GM12864 (cell line): ENCODE data around the gene C3orf20.
"Not testable (repeated sequence)": the region's sequence is repeated elsewhere in the genome, so short reads cannot be mapped to it uniquely, and the experiment has no call there.

Source experiments
- DNase-seq: peaks from one replicate; pipeline ENCODE4 v3.0.0-alpha.2; 2011; ENCODE audit warnings: low read depth
- H3K4me3 ChIP-seq: 2 replicates; pipeline ENCODE4 v1.5.1; 2011; ENCODE audit warnings: mild to moderate bottlenecking, low read depth, low read length, control low read depth
- TF ChIP-seq, protein P1 (sequence below): IDR thresholded peaks from 2 replicates; pipeline ENCODE4 v1.5.1; 2011; ENCODE audit warnings: low read depth, mild to moderate bottlenecking, moderate library complexity, low read length, control low read depth, inconsistent platforms; ENCODE audit errors: missing control alignments

C3orf20 gene

DNA sequence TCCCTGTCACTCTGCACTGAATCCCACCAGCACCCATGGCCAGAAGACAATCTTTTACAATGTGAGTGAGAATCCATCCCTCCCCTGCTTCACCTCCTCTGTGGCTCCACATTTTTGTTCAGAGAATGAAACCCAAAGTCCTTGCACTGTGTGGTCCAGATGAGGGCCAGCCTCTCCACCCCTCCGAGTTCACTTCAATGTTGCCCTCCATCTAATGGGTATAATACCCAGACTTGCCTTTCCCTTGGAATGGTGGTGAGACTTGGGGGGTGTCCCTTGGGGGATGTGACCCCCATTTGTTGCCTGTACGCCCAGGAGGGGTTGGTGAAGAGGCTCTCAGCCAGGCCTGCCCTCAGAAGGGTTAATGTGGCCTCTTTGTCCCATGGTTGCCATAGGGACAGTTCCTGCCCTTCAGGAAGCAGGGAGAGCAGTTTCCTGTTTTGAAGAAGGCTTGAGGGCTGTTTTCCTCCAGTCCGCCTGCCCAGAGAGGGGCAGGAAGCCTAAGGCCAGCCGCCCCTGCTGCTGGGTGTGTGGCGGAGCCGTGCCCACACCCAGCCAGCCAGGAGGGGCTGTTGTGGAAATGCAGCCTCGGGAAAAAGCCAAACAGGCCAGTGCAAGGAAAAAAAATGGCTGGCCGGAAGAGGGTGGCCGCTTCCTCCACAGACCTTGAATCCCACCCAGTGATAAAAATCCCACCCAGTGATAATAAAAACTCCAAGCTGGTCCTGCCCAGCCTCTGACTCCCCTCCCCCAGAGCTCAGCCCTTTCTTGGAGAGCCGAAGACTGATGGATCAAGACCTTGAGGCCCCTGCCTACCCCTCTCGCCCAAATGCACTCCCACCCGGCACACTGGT is 129.3 kb downstream of the C3orf20 start:
- no peak overlapping the region for H3K4me3 ChIP-seq
- DNase-seq, result no peak
- TF ChIP-seq, protein P1, sequence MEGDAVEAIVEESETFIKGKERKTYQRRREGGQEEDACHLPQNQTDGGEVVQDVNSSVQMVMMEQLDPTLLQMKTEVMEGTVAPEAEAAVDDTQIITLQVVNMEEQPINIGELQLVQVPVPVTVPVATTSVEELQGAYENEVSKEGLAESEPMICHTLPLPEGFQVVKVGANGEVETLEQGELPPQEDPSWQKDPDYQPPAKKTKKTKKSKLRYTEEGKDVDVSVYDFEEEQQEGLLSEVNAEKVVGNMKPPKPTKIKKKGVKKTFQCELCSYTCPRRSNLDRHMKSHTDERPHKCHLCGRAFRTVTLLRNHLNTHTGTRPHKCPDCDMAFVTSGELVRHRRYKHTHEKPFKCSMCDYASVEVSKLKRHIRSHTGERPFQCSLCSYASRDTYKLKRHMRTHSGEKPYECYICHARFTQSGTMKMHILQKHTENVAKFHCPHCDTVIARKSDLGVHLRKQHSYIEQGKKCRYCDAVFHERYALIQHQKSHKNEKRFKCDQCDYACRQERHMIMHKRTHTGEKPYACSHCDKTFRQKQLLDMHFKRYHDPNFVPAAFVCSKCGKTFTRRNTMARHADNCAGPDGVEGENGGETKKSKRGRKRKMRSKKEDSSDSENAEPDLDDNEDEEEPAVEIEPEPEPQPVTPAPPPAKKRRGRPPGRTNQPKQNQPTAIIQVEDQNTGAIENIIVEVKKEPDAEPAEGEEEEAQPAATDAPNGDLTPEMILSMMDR, result no peak

DNA sequence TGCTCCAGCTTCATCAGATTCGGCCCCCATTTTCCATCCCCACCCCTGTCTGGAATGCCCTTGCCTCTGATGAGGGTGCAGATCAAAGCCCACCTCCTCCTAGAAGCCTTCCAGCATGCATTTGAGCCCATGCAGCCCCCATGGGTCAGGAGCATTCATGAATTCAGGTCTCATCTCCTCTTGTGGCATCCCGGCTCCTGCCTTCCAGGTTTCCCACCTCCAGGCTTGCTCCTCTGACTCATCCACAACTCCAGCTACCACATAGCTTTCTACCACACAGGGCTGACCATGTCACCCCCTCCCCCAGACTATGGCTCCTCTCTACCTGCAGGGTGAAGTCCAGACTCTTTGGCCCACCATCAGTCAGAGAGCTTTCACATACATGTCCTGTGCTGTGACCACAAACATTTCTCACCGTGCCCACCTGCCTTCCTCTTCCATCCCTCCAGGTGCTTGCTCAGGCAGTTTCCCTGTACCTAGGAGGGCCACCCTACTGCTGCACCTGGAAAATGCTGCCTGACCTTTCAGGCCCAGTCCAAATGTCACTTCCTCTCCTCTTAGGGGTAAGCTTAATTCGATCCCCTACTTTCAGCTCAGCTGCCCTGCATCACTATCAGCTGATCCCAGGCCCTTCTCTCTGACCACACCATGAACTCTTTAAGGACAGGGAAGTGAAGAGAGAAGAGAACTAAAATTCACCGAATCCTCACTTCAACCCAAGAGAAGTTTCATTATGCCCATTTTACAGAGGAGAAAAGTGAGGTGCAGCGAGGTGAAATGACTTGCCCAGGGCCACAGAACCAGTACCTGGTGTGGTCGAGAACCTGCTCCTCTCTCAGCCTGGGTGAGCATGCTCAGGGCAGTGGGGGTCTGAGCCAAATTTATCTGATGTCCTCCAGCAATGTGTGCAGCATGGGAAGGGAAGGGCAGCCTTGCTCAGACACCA is 130.2 kb downstream of the C3orf20 start:
- TF ChIP-seq, protein P1, result no peak
- DNase-seq, result no peak
- H3K4me3 ChIP-seq, result no peak overlapping the region

DNA sequence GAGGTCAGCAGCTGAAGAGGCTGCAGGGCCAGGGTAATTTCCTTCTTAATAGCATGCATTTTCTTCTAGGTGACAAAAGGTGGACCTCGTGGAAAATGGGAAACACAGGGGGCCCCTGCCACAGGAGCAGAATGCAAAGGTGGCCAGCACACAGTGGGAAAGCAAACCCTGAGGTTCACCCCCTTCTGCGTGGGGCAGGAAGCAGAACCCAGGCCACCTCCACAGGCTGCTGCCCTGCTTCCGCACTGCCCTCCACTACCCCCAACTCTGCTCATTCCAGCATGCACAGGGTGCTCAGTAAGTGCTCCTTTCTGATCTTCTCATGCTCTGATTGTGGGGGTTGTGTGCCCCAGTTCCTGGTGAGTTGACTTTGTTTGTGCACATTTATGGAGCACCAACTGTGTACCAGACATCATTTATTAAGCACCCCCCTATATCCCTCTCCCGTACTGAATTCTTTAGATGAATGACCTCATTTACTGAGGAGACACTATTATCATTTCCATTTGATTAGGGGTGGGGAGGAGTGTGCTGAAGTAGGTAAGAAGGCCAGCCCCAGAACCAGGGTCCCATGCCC is 131.1 kb downstream of the C3orf20 start:
- no peak overlapping the region for H3K4me3 ChIP-seq
- DNase-seq, result no peak
- TF ChIP-seq, protein P1, result no peak

DNA sequence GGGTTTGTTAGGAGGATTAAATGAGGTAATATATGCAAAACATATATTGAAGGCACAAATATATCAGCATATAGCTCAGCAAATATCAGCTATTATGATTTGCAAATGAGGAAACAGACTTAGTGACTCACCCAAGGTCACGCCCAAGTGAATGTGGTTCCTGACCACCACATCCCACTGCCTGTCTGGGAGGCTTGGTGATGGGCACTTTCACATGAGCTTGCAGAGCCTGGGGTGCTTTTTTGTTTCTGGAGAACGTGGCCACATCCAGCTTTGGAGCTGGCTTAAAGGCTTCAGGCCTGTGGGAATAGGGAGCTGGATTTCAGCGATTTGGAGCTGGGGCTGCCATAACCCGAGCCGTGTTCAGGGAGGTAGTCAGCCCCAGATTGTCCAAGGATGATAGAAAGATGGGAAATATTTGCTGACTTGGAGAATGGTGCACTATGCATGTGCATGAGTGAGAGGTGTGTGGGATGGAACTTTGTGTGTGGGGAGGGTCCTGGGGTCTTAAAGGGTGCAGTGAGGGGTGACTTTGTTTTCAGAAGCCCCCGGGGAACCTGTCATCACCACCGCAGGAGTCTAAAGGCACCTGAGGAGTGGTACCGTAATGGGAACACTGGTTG is 131.8 kb downstream of the C3orf20 start:
- no peak for DNase-seq
- no peak overlapping the region for H3K4me3 ChIP-seq
- TF ChIP-seq, protein P1, result no peak

DNA sequence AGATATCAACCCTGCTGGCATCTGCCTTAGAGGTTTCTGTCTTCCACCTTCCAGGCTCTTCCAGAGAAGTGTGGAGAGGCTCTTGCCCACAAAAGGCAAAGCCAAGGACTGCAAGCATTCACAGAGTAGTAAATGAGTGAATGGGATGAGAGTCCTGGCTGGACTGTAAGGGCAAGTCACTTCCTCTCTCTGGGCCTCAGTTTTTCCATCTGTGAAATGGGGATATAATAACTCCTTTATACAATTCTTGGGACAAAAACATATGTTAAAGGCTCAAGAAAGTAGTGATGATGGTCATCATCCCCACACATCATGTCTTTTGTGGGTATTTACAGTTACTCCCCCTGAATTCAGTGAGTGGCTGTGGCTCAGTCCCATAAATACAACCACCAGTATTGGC is 133.1 kb downstream of the C3orf20 start:
- TF ChIP-seq, protein P1, result no peak
- DNase-seq, result no peak
- no peak overlapping the region for H3K4me3 ChIP-seq

DNA sequence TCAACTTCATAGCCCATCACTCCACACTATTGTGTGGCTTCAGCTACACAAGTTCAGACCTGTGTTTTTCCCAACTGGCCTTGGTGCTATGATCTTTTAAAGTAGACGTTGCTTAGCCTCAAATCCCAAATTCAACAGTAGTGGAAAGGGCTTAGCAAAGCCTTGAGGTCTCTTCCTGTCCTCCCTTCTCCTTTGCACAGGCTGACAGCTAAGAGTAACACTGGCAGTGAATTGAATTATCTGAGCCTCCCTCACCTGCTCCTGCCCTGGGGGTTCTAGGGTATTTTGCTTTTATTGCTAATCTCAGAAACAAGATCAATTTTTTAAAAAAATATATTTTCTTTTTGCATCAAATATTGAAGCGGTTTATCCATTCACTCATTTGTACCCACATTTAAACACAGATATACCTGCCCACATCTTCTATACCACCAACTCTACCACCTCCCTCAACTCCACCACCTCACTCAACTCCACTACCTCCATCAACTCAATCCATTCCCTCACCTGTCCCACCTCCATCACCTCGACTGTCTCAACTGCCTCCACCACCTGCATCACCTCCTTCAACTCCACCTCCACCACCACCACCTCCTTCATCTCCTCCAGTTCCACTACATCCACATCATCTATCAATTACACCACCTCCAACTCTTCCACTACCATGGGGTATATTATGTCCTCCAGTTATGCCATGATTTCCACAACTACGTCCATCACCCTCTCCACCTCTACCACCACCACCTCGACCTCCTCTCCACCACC is 133.7 kb downstream of the C3orf20 start:
- no peak overlapping the region for H3K4me3 ChIP-seq
- TF ChIP-seq, protein P1, result no peak
- no peak for DNase-seq

DNA sequence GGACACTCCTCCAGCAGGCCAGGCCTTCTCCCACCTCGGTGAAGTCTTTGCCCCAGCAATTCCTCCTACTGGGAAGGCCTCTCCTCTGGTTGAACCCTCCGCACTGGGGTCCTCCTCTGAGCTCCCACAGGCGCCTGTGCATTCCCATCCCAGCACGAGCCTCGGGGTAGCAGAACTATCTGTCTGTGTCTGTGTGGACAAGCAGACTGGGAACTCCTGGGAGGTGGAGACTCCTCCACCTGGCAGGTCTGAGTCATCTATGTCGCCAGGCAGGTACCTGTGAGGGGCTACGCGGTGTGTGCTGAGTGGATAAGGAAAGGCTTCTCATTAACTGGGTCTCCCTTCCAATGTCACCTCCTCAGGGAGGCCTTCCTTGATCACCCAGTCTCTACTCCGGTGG is 134.7 kb downstream of the C3orf20 start:
- DNase-seq, H3K4me3 ChIP-seq: not testable (repeated sequence)
